ENCODE results near the gene DLGAP3.

Gene DLGAP3, protein sequence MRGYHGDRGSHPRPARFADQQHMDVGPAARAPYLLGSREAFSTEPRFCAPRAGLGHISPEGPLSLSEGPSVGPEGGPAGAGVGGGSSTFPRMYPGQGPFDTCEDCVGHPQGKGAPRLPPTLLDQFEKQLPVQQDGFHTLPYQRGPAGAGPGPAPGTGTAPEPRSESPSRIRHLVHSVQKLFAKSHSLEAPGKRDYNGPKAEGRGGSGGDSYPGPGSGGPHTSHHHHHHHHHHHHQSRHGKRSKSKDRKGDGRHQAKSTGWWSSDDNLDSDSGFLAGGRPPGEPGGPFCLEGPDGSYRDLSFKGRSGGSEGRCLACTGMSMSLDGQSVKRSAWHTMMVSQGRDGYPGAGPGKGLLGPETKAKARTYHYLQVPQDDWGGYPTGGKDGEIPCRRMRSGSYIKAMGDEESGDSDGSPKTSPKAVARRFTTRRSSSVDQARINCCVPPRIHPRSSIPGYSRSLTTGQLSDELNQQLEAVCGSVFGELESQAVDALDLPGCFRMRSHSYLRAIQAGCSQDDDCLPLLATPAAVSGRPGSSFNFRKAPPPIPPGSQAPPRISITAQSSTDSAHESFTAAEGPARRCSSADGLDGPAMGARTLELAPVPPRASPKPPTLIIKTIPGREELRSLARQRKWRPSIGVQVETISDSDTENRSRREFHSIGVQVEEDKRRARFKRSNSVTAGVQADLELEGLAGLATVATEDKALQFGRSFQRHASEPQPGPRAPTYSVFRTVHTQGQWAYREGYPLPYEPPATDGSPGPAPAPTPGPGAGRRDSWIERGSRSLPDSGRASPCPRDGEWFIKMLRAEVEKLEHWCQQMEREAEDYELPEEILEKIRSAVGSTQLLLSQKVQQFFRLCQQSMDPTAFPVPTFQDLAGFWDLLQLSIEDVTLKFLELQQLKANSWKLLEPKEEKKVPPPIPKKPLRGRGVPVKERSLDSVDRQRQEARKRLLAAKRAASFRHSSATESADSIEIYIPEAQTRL

DNA sequence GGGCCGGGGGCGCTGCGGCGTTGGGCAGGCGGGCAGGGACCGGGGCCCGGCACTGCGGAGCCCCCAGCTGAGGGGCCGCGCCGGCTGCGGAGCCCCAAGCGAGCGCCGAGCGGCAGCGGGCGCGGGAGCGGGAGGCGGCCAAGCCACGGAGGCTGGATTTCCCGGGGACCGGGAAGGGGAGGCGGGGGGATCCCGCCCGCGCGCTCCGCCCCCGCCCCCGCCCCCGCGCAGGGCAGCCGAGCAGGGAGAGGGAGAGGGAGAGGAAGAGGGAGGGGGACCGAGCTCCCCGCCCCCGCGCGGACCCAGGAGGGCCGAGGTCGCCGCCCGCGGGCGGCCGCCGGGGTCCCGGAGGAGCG is at the start of gene DLGAP3:
DLGAP3 (minus strand) TSS at position 154 of the 356 bp plus-strand sequence. CDS start 24,267 bp downstream, outside the sequence.
- no peaks in the 10 kb centered on the region for H4K20me1 ChIP-seq (ENCODE audit: insufficient read depth)
- peaks cover 35% of the 10 kb centered on the region; the same call in 1 of the 2 replicates for H3K27me3 ChIP-seq (ENCODE audit: insufficient read depth, low read depth)
- H3K79me2 ChIP-seq (ENCODE audit: insufficient read depth, low read depth), result no peaks in the 10 kb centered on the region
- H3K4me1 ChIP-seq (ENCODE audit: low read depth, poor library complexity, severe bottlenecking), result no peaks in the 10 kb centered on the region
- H2AFZ ChIP-seq (ENCODE audit: low read depth), result no peak within 1 kb of the TSS
- no peak within 1 kb of the TSS for H3K9ac ChIP-seq
- no peak within 1 kb of the TSS for H3K27ac ChIP-seq
- no peak within 1 kb of the TSS for H3K4me3 ChIP-seq (IDR thresholded peaks at IDR 0.05; ENCODE audit: insufficient read depth, low read depth, low read length)
- TF ChIP-seq, protein P1, sequence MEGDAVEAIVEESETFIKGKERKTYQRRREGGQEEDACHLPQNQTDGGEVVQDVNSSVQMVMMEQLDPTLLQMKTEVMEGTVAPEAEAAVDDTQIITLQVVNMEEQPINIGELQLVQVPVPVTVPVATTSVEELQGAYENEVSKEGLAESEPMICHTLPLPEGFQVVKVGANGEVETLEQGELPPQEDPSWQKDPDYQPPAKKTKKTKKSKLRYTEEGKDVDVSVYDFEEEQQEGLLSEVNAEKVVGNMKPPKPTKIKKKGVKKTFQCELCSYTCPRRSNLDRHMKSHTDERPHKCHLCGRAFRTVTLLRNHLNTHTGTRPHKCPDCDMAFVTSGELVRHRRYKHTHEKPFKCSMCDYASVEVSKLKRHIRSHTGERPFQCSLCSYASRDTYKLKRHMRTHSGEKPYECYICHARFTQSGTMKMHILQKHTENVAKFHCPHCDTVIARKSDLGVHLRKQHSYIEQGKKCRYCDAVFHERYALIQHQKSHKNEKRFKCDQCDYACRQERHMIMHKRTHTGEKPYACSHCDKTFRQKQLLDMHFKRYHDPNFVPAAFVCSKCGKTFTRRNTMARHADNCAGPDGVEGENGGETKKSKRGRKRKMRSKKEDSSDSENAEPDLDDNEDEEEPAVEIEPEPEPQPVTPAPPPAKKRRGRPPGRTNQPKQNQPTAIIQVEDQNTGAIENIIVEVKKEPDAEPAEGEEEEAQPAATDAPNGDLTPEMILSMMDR (conservative IDR thresholded peaks at IDR 0.05; ENCODE audit: low read depth, low read length), result no peak
- no peaks in the 10 kb centered on the region for H3K36me3 ChIP-seq (ENCODE audit: insufficient read depth)
- no peak within 1 kb of the TSS for H3K4me2 ChIP-seq

DNA sequence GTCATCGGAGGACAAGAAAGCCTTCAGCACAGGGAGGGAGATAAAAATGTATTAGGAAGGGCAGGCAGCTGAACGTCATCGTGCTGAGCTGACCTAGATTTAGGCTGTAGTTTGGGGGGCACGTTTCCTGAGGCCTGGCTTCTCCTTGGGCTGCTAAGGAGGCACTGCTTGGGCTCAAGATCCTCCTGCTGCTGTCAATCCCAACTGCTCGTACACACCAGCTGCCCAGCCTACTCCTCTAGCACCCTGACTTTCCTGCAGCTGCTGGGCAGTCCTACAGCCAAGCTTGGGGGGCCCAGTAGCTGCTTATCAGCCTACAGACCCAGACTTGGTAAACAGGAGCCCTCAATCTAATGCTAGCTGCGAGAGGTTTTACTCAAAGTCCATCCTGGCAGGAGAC is 49.5 kb upstream of the DLGAP3 start:
- H4K20me1 ChIP-seq (ENCODE audit: insufficient read depth), result no peaks in the 10 kb centered on the region
- no peaks in the 10 kb centered on the region for H3K79me2 ChIP-seq (ENCODE audit: insufficient read depth, low read depth)
- H3K27me3 ChIP-seq (ENCODE audit: insufficient read depth, low read depth), result no peaks in the 10 kb centered on the region
- no peak overlapping the region for H3K4me2 ChIP-seq
- H3K27ac ChIP-seq, result no peak overlapping the region
- no peak overlapping the region for H2AFZ ChIP-seq (ENCODE audit: low read depth)
- TF ChIP-seq, protein P1 (conservative IDR thresholded peaks at IDR 0.05; ENCODE audit: low read depth, low read length), result no peak
- H3K36me3 ChIP-seq (ENCODE audit: insufficient read depth), result no peaks in the 10 kb centered on the region
- H3K4me1 ChIP-seq (ENCODE audit: low read depth, poor library complexity, severe bottlenecking), result no peaks in the 10 kb centered on the region
- H3K9ac ChIP-seq, result no peak overlapping the region
- H3K4me3 ChIP-seq (IDR thresholded peaks at IDR 0.05; ENCODE audit: insufficient read depth, low read depth, low read length), result no peak overlapping the region

DNA sequence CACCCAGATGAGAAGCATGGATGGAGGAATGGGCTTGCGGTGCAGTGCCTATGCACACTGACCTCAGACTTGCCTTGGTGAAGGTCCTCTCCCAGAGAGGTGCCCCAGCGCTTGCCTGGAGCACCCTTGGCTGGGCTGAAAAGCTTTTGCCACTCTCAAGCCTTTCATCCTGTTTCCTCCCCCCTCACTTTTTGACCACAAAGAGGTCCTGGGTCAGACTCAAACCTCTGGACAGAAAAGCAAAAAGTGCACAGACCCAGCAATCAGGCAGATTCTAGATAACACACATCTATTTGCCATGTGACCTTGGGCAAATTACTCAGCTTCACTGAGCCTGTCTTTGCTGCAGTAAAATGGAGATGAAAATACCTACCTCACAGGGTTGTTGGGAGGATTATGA is 48.4 kb upstream of the DLGAP3 start:
- TF ChIP-seq, protein P1 (conservative IDR thresholded peaks at IDR 0.05; ENCODE audit: low read depth, low read length), result no peak
- no peak overlapping the region for H3K9ac ChIP-seq
- no peaks in the 10 kb centered on the region for H3K27me3 ChIP-seq (ENCODE audit: insufficient read depth, low read depth)
- no peaks in the 10 kb centered on the region for H3K4me1 ChIP-seq (ENCODE audit: low read depth, poor library complexity, severe bottlenecking)
- no peaks in the 10 kb centered on the region for H3K36me3 ChIP-seq (ENCODE audit: insufficient read depth)
- no peak overlapping the region for H3K4me3 ChIP-seq (IDR thresholded peaks at IDR 0.05; ENCODE audit: insufficient read depth, low read depth, low read length)
- no peaks in the 10 kb centered on the region for H4K20me1 ChIP-seq (ENCODE audit: insufficient read depth)
- no peak overlapping the region for H2AFZ ChIP-seq (ENCODE audit: low read depth)
- H3K4me2 ChIP-seq, result no peak overlapping the region
- H3K79me2 ChIP-seq (ENCODE audit: insufficient read depth, low read depth), result no peaks in the 10 kb centered on the region
- H3K27ac ChIP-seq, result no peak overlapping the region

DNA sequence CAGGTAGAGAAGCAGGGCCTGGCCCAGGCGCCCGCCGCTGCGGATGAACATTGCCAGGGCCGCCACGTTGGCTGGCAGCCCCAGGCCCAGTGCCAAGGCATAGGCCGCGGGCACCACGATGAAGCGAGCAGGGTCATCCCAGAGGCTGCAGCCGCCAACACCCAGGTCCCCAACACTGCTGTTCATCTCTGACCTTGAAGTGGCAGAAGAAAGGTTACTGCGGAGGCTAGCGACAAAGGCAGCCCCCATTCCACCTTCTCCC is 47.7 kb upstream of the DLGAP3 start:
- Histone ChIP-seq H3K36me3 (ENCODE audit: insufficient read depth) (no peaks in the 10 kb centered on the region), H2AFZ (ENCODE audit: low read depth) (no peak overlapping the region), H3K27me3 (ENCODE audit: insufficient read depth, low read depth) (no peaks in the 10 kb centered on the region), H3K9ac (no peak overlapping the region), H3K79me2 (ENCODE audit: insufficient read depth, low read depth) (no peaks in the 10 kb centered on the region), H3K27ac (no peak overlapping the region), H3K4me3 (IDR thresholded peaks at IDR 0.05; ENCODE audit: insufficient read depth, low read depth, low read length) (no peak overlapping the region), H3K4me2 (no peak overlapping the region), H4K20me1 (ENCODE audit: insufficient read depth) (no peaks in the 10 kb centered on the region), H3K4me1 (ENCODE audit: low read depth, poor library complexity, severe bottlenecking) (no peaks in the 10 kb centered on the region)
- TF ChIP-seq, protein P1 (conservative IDR thresholded peaks at IDR 0.05; ENCODE audit: low read depth, low read length), result no peak
